HG03045 (cell line): ENCODE results near the gene XPR1.

Source experiments
- ATAC-seq: cut with Tn5 transposase; IDR thresholded peaks from one replicate; pipeline ENCODE4 v1.9.1; 2021; ENCODE audit warnings: mild to moderate bottlenecking, moderate library complexity; ENCODE audit not compliant: unreplicated experiment

Gene XPR1

GRCh38 chr1:180909462-180909976 is 277.7 kb downstream of the XPR1 start:
- peak; percentile 35 for ATAC-seq

GRCh38 chr1:180911640-180912191 is 279.9 kb downstream of the XPR1 start:
- no peak for ATAC-seq

GRCh38 chr1:180912211-180912800 is 280.5 kb downstream of the XPR1 start:
- ATAC-seq = no peak

- no peak for ATAC-seq
These were observed 281.2 kb downstream of the XPR1 start, which contains the start of gene KIAA1614 for GRCh38 chr1:180912801-180913565. Gene KIAA1614 (plus strand): TSS chr1:180912897. CDS start chr1:180913244, 347 bp downstream.

GRCh38 chr1:180915426-180915965 is 283.7 kb downstream of the XPR1 start:
- no peak for ATAC-seq

GRCh38 chr1:180916012-180916770 is 284.4 kb downstream of the XPR1 start:
- ATAC-seq = no peak

GRCh38 chr1:180916771-180917170 is 284.9 kb downstream of the XPR1 start:
- no peak for ATAC-seq

GRCh38 chr1:180917306-180918065 is 285.7 kb downstream of the XPR1 start:
- no peak for ATAC-seq

- ATAC-seq = no peak
These were observed 286.7 kb downstream of the XPR1 start for GRCh38 chr1:180918519-180918918.

- ATAC-seq = no peak
These were observed 287.4 kb downstream of the XPR1 start for GRCh38 chr1:180919183-180919700.

GRCh38 chr1:180920193-180920592 is 288.4 kb downstream of the XPR1 start:
- no peak for ATAC-seq

GRCh38 chr1:180920702-180921101 is 288.9 kb downstream of the XPR1 start:
- ATAC-seq = no peak

- no peak for ATAC-seq
These were observed 289.6 kb downstream of the XPR1 start for GRCh38 chr1:180921386-180921785.

GRCh38 chr1:180921891-180922630 is 290.2 kb downstream of the XPR1 start:
- ATAC-seq = no peak

GRCh38 chr1:180922631-180923015 is 290.8 kb downstream of the XPR1 start:
- no peak for ATAC-seq

- no peak for ATAC-seq
These were observed 291.4 kb downstream of the XPR1 start for GRCh38 chr1:180923021-180923841.

GRCh38 chr1:180923887-180924286 is 292.1 kb downstream of the XPR1 start:
- ATAC-seq = no peak

GRCh38 chr1:180924939-180925338 is 293.1 kb downstream of the XPR1 start:
- no peak for ATAC-seq
